Esophagus (tissue), 2 donors: ENCODE results near the gene JARID2. TPM values are rescaled to one million over a fixed set of nuclear protein-coding genes. Genes with fewer than 3 reads are reported as not detected.

Experiments used
- H3K27ac ChIP-seq, 2 donors: one replicate each; pipeline ENCODE4 v1.5.1; 2013; ENCODE audit warnings: low read depth in 2 of 2, mild to moderate bottlenecking in 2 of 2, inconsistent platforms in 1 of 2, low read length in 1 of 2, moderate library complexity in 1 of 2
- H3K27me3 ChIP-seq, 2 donors: one replicate each; pipeline ENCODE4 v1.6.1; 2013; ENCODE audit warnings: low read length in 2 of 2, control low read depth in 1 of 2, mild to moderate bottlenecking in 1 of 2; ENCODE audit not compliant: insufficient read depth in 2 of 2, control insufficient read depth in 1 of 2
- H3K36me3 ChIP-seq, 2 donors: one replicate each; pipeline ENCODE4 v1.6.1; 2013; ENCODE audit warnings: low read length in 1 of 2; ENCODE audit not compliant: control insufficient read depth in 2 of 2, insufficient read depth in 2 of 2
- H3K4me1 ChIP-seq, 2 donors: one replicate each; pipeline ENCODE4 v1.6.1; 2013; ENCODE audit warnings: low read length in 1 of 2; ENCODE audit not compliant: control insufficient read depth in 2 of 2, insufficient read depth in 2 of 2
- H3K4me3 ChIP-seq, 2 donors: one replicate each; pipeline ENCODE4 v1.5.1; 2013; ENCODE audit warnings: low read length in 2 of 2, mild to moderate bottlenecking in 2 of 2, low read depth in 1 of 2, moderate library complexity in 1 of 2
- H3K9me3 ChIP-seq, 2 donors: one replicate each; pipeline ENCODE4 v1.6.1; 2013; ENCODE audit warnings: mild to moderate bottlenecking in 2 of 2, low read depth in 1 of 2, low read length in 1 of 2, moderate library complexity in 1 of 2; ENCODE audit not compliant: control insufficient read depth in 2 of 2, insufficient read depth in 1 of 2
- WGBS, 2 donors: extraction: QIAGEN DNeasy Blood & Tissue Kit; methylation state at CpG; one replicate each; pipeline ENCODE4 v1.1.7; 2013; 5-methylcytosine and 5-hydroxymethylcytosine counted together
- polyA plus RNA-seq, 2 donors: library from polyadenylated mRNA; stranded (reverse); fragments of 200-250 nt; gene quantifications; one replicate each; pipeline ENCODE4 v1.2.3, GENCODE V29; 2013
- donor health status: healthy with polysubstance abuse.
- donor health status: Bipolar disorder and iron deficiency.

The JARID2 gene
- polyA plus RNA-seq, 2 donors, result 7.9 to 8.3 TPM

GRCh38 chr6:15530411-15530810 lies 284.5 kb downstream of the JARID2 start:
- WGBS, 2 donors, result 91 to 93% methylated on average over 10 of the region's 10 CpGs
- Histone ChIP-seq H3K36me3 (peaks cover 0 to 12% of the 10 kb centered on the region in 2 donors), H3K9me3 (peaks cover 0 to 2% of the 10 kb centered on the region in 2 donors), H3K27ac (no peak overlapping the region), H3K27me3 (no peaks in the 10 kb centered on the region), H3K4me3 (no peak overlapping the region), H3K4me1 (no peaks in the 10 kb centered on the region)

DNA sequence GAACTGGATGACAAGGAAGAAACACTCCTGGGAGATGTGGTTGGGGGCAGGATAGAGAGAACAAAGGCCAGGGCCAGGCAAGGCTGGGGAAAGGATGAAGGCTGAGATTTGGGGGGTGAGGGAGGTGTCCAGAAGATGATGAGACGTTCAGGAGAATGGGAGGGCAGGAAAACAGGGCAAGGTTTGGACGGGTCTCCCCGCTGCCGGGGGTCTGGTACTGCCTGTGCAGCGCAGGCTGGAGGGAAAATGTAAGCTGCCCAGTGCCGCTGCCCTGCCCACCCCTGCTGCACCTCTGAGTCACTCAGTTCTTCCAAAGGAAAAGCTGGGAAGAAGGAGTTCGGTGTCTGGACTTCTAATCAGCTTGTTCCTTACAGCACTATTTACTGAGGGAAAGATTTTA lies 286.1 kb downstream of the JARID2 start:
- 93 to 94% methylated on average over 7 of the region's 7 CpGs for WGBS, 2 donors
- H3K4me3 ChIP-seq, result no peak overlapping the region
- H3K27ac ChIP-seq, result no peak overlapping the region
- no peaks in the 10 kb centered on the region for H3K27me3 ChIP-seq
- peaks cover 0 to 4% of the 10 kb centered on the region in 2 donors for H3K4me1 ChIP-seq
- H3K9me3 ChIP-seq, result no peaks in the 10 kb centered on the region
- peaks cover 0 to 12% of the 10 kb centered on the region in 2 donors for H3K36me3 ChIP-seq

DNA sequence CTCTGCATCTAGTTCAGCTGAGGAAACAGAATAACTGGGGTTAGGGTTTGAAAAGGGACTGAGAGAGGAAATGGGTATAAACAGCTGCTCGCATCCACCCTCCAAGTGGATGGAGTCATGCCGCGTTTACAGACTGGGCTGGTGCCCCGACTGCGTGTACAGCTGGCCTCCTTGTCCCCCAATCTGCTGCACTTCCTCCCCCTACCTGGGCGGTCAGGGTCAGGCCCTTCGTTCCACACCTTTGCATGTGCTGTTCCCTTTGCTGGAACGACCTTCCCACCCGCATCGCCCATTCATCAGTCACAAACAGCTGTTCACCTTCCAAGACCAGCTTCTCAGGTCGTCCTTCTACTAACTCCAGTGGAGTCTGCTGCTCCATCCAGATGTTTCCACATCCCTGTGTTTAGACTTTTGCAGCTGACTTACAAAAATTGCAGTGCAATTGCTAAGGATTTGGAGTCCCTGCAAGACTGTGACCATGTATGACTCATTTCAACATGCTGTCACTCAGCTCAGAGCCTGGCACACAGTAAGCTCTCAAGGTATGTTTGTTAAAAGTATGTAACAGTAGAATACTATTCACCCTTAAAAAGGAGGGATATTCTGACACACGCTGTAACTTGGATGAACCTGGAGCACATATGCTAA lies 287.6 kb downstream of the JARID2 start:
- WGBS, 2 donors, result 86 to 87% methylated on average over 12 of the region's 12 CpGs
- H3K9me3 ChIP-seq, result no peaks in the 10 kb centered on the region
- H3K27me3 ChIP-seq, result no peaks in the 10 kb centered on the region
- H3K27ac ChIP-seq, result no peak overlapping the region
- peaks cover 0 to 4% of the 10 kb centered on the region in 2 donors for H3K4me1 ChIP-seq
- no peak overlapping the region for H3K4me3 ChIP-seq
- peaks cover 0 to 12% of the 10 kb centered on the region in 2 donors for H3K36me3 ChIP-seq

DNA sequence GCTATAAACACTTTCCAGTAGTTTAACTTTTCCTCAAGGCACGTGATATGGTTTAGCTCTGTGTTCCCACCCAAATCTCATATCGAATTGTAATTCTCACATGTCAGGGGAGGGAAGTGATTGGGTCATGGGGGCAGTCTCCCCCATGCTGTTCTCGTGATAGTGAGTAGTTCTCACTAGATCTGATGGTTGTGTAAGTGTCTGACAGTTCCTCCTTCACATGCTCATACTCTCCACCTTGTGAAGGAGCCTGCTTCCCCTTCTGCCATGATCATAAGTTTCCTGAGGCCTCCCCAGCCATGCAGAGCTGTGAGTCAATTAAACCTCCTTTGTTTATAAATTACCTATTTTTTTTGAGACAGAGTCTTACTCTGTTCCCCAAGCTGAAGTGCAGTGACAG lies 289.1 kb downstream of the JARID2 start:
- H3K27me3 ChIP-seq, result no peaks in the 10 kb centered on the region
- no peak overlapping the region for H3K4me3 ChIP-seq
- H3K4me1 ChIP-seq, result peaks cover 0 to 4% of the 10 kb centered on the region in 2 donors
- no peaks in the 10 kb centered on the region for H3K9me3 ChIP-seq
- WGBS, 2 donors, result 83 to 89% methylated on average over 3 of the region's 3 CpGs
- peaks cover 0 to 12% of the 10 kb centered on the region in 2 donors for H3K36me3 ChIP-seq
- no peak overlapping the region for H3K27ac ChIP-seq

DNA sequence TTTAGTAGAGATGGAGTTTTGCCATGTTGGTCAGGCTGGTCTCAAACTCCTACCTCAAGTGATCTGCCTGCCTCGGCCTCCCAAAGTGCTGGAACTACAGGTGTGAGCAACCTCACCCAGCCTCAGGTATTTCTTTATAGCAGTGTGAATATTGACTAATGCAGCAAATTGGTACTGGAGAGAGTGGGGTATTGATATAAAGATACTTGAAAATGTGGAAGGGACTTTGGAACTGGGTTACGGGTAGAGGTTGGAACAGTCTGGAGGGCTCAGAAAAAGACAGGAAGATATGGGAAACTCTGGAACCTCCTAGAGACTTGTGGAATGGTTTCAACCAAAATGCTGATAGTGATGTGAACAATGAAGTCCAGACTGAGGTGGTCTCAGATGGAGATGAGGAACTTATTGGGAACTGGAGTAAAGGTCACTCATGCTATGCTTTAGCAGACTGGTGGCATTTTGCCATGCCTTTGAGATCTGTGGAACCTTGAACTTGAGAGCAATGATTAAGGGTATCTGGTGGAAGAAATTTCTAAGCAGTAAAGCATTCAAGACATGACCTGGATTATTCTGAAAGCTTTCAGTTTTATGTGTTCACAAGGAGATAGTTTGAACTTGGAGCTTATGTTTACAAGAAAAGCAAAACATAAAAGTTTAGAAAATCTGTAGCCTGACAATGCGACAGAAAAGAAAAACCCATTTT lies 289.8 kb downstream of the JARID2 start:
- Histone ChIP-seq H3K9me3 (no peaks in the 10 kb centered on the region), H3K36me3 (peaks cover 0 to 12% of the 10 kb centered on the region in 2 donors), H3K27me3 (no peaks in the 10 kb centered on the region), H3K4me3 (no peak overlapping the region), H3K4me1 (peaks cover 0 to 4% of the 10 kb centered on the region in 2 donors), H3K27ac (no peak overlapping the region)
- 86 to 87% methylated on average over 3 of the region's 3 CpGs for WGBS, 2 donors

DNA sequence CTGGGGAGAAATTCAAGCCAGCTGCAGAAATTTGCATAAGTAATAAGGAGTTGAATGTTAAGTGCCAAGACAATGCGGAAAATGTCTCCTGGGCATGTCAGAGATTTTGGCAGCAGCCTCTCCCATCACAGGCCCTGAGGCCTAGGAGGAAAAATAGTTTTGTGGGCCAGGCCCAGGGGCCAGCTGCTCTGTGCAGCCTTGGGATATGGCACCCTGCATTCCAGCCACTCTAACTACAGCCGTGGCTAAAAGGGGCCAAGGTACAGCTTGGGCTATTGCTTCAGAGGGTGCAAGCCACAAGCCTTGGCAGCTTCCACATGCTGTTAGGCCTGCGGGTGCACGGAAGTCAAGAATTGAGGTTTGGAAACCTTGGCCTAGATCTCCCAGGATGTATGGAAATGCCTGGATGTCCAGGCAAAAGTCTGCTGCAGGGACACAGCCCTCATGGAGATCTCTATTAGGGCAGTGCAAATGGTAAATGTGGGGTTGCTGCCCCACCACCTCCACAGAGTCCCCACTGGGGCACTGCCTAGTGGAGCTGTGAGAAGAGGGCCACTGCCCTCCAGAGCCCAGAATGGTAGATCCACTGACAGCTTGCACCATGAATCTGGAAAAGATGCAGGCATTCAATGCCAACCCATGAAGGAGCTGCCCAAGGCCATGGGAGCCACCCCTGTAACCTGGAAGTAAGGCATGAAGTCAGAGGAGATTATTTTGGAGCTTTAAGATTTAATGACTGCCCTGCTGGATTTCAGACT lies 290.5 kb downstream of the JARID2 start:
- WGBS, 2 donors, result 61 to 67% methylated on average over 4 of the region's 4 CpGs
- H3K36me3 ChIP-seq, result peaks cover 0 to 10% of the 10 kb centered on the region in 2 donors
- H3K27me3 ChIP-seq, result no peaks in the 10 kb centered on the region
- no peak overlapping the region for H3K4me3 ChIP-seq
- H3K9me3 ChIP-seq, result no peaks in the 10 kb centered on the region
- H3K27ac ChIP-seq, result no peak overlapping the region
- H3K4me1 ChIP-seq, result peaks cover 0 to 4% of the 10 kb centered on the region in 2 donors

- no peaks in the 10 kb centered on the region for H3K9me3 ChIP-seq
- peaks cover 0 to 3% of the 10 kb centered on the region in 2 donors for H3K36me3 ChIP-seq
- H3K4me1 ChIP-seq, result peaks cover 0 to 4% of the 10 kb centered on the region in 2 donors
- H3K27me3 ChIP-seq, result no peaks in the 10 kb centered on the region
- no peak overlapping the region for H3K27ac ChIP-seq
- WGBS, 2 donors, result 93 to 99% methylated on average over 5 of the region's 5 CpGs
- no peak overlapping the region for H3K4me3 ChIP-seq
These were observed 292.2 kb downstream of the JARID2 start for GRCh38 chr6:15538106-15538505.

DNA sequence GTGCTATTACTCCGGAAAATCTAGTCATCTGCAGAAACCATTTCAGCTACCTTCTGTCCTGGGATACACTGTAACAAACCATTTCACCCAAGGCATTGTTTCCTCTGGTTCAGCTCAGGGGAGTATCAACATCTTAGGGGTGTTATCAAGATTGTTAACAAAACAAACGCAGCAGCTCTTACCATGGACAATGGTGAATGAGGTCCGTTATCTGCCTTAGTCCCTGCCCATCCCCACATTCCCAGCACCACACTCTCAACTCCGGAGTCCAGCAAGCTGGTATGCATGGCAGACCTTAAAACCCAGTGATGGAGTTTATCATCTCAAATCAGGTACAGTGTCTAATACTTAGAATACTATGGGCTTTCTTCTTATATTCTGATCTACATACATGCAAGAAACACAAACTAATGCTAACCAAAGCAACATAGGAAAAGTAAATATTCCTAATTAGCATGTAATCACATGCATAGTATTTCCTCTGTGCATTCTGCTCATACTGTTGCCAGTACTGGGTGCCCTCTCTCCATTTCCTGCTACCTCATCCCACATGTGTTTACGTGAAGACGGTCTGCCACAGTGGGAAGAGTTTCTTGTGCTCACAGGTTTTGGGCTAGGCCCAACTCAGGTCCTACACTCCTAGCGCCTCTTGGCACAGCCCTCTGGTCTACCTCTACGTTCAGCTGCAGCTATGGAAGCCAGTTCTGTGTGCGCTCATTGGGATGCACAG lies 293.1 kb downstream of the JARID2 start:
- 87% methylated on average over 9 of the region's 9 CpGs for WGBS, 2 donors
- no peaks in the 10 kb centered on the region for H3K36me3 ChIP-seq
- no peaks in the 10 kb centered on the region for H3K27me3 ChIP-seq
- H3K27ac ChIP-seq, result no peak overlapping the region
- peaks cover 0 to 4% of the 10 kb centered on the region in 2 donors for H3K4me1 ChIP-seq
- peaks cover 0 to 2% of the 10 kb centered on the region in 2 donors for H3K9me3 ChIP-seq
- H3K4me3 ChIP-seq, result no peak overlapping the region

- Histone ChIP-seq H3K9me3 (peaks cover 0 to 2% of the 10 kb centered on the region in 2 donors), H3K27ac (no peak overlapping the region), H3K4me3 (no peak overlapping the region), H3K27me3 (no peaks in the 10 kb centered on the region), H3K4me1 (peaks cover 0 to 4% of the 10 kb centered on the region in 2 donors), H3K36me3 (no peaks in the 10 kb centered on the region)
- WGBS, 2 donors, result 72 to 82% methylated on average over 7 of the region's 7 CpGs
These were observed 293.9 kb downstream of the JARID2 start for GRCh38 chr6:15539722-15540270.
